C4-2B (cell line): ENCODE data around the gene ATP5PO.

ENCODE experiments used
- CTCF ChIP-seq: fragments of 450-650 bp; conservative IDR thresholded peaks from 2 replicates; pipeline ENCODE4 v1.5.1; 2017; ENCODE audit warnings: mild to moderate bottlenecking
- ZFX ChIP-seq: fragments of 450-650 bp; IDR thresholded peaks from 2 replicates; pipeline ENCODE4 v1.6.1; 2017

- TF ChIP-seq CTCF = no peak
- TF ChIP-seq ZFX = no peak
Observed at GRCh38 chr21:33874161-33874560, 41.4 kb downstream of the ATP5PO start.
